Spleen (tissue), 7 donors: ENCODE data around the gene VCL.

ENCODE experiments used
- POLR2A ChIP-seq, 3 donors: fragments of 450-650 bp; IDR thresholded peaks; one replicate each; pipeline ENCODE4 v1.5.1; 2017; ENCODE audit warnings: antibody characterized with exemption in 3 of 3, mild to moderate bottlenecking in 1 of 3
- POLR2AphosphoS5 ChIP-seq, 3 donors: sonication (generic); formaldehyde crosslinking; IDR thresholded peaks; one replicate each; pipeline ENCODE4 v1.5.1; 2017; ENCODE audit warnings: antibody characterized with exemption in 3 of 3
- TF ChIP-seq, protein P1 (sequence below), 11 experiments: fragments of 200-600 bp in 7 of 11; fragments of 450-650 bp in 4 of 11; sonication (generic) in 4 of 11; IDR thresholded peaks in 8 of 11; conservative IDR thresholded peaks in 3 of 11; 1 replicate in 7 of 11; 2 replicates in 4 of 11; pipeline versions ENCODE4 v1.4.0 to v1.8.0; 2016 to 2021; ENCODE audit warnings: antibody characterized with exemption in 11 of 11, inconsistent platforms in 4 of 11, mild to moderate bottlenecking in 1 of 11
- donor health status: DM: no; HTN: no; CAD: no; lungs with moderate emphysema.
- donor health status: DM: no; HTN: no; CAD: no.
- donor health status: DM: no; HTN: no; CAD: no.

DNA sequence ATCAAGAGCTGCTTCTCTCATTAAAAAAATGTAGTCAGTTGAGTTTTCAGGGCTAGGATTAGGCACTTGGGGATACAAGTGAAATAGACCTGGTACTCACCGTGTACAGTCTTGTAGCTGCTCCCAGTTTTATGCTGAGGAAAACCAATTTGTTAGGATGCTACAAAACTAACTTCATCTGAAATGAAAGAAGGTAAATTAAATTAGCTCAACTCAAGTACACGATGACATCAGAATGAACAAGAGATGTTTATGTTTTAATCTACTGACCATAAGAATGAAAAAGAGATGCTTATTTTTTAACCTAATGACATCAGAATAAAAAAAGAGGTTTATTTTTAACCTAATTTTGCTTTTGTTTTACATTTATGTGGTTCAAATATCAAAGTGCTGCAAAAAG, 79.0 kb downstream of the VCL start:
- TF ChIP-seq POLR2A (IDR thresholded peaks at IDR 0.05) (no peak), POLR2AphosphoS5 (IDR thresholded peaks at IDR 0.05) (no peak)
- TF ChIP-seq, protein P1, sequence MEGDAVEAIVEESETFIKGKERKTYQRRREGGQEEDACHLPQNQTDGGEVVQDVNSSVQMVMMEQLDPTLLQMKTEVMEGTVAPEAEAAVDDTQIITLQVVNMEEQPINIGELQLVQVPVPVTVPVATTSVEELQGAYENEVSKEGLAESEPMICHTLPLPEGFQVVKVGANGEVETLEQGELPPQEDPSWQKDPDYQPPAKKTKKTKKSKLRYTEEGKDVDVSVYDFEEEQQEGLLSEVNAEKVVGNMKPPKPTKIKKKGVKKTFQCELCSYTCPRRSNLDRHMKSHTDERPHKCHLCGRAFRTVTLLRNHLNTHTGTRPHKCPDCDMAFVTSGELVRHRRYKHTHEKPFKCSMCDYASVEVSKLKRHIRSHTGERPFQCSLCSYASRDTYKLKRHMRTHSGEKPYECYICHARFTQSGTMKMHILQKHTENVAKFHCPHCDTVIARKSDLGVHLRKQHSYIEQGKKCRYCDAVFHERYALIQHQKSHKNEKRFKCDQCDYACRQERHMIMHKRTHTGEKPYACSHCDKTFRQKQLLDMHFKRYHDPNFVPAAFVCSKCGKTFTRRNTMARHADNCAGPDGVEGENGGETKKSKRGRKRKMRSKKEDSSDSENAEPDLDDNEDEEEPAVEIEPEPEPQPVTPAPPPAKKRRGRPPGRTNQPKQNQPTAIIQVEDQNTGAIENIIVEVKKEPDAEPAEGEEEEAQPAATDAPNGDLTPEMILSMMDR (IDR thresholded peaks at IDR 0.05 in 8 of 11, conservative IDR thresholded peaks at IDR 0.05 in 3 of 11) = no peak
